ENCODE data around the gene SBK1. TPM values are rescaled to one million over a fixed set of nuclear protein-coding genes. Genes with fewer than 3 reads are reported as not detected.

Gene SBK1
- total RNA-seq, 1 experiment from 2014 or later = 4.4 TPM

- TF ChIP-seq CTCF (IDR thresholded peaks at IDR 0.05; ENCODE audit: unreplicated experiment) = no peak
- no peaks in the 10 kb centered on the region for H3K9me3 Mint-ChIP-seq (ENCODE audit: low read depth, unreplicated experiment)
- BruUV-seq (replicated peaks) = no TSS peak
- CTCF ChIA-PET = no interaction called here
- H3K4me3 Mint-ChIP-seq (ENCODE audit: low read depth, unreplicated experiment) = no peak overlapping the region
- intact Hi-C loops (cut with micrococcal nuclease; ENCODE audit: unreplicated experiment) = no loop called here
- DNase-seq = no peak
- no peaks in the 10 kb centered on the region for H3K36me3 Mint-ChIP-seq (ENCODE audit: insufficient read depth, unreplicated experiment)
- no peaks in the 10 kb centered on the region for H3K4me1 Mint-ChIP-seq (ENCODE audit: low read depth, unreplicated experiment)
- H3K27ac Mint-ChIP-seq (ENCODE audit: unreplicated experiment) = no peak overlapping the region
- peaks cover 44% of the 10 kb centered on the region for H3K27me3 Mint-ChIP-seq (ENCODE audit: unreplicated experiment)
These were observed 6.7 kb upstream of the SBK1 start for GRCh38 chr16:28285649-28286048.

- no TSS peak for BruUV-seq (replicated peaks)
- CTCF ChIA-PET = no interaction called here
- peaks cover 7% of the 10 kb centered on the region for H3K4me1 Mint-ChIP-seq (ENCODE audit: low read depth, unreplicated experiment)
- H3K27ac Mint-ChIP-seq (ENCODE audit: unreplicated experiment) = no peak overlapping the region
- intact Hi-C loops (cut with micrococcal nuclease; ENCODE audit: unreplicated experiment) = no loop called here
- H3K4me3 Mint-ChIP-seq (ENCODE audit: low read depth, unreplicated experiment) = no peak overlapping the region
- TF ChIP-seq CTCF (IDR thresholded peaks at IDR 0.05; ENCODE audit: unreplicated experiment) = no peak
- peaks cover 22% of the 10 kb centered on the region for H3K27me3 Mint-ChIP-seq (ENCODE audit: unreplicated experiment)
- DNase-seq = no peak
- peaks cover 16% of the 10 kb centered on the region for H3K36me3 Mint-ChIP-seq (ENCODE audit: insufficient read depth, unreplicated experiment)
- no peaks in the 10 kb centered on the region for H3K9me3 Mint-ChIP-seq (ENCODE audit: low read depth, unreplicated experiment)
These were observed 4.2 kb upstream of the SBK1 start for GRCh38 chr16:28288114-28288513.

DNA sequence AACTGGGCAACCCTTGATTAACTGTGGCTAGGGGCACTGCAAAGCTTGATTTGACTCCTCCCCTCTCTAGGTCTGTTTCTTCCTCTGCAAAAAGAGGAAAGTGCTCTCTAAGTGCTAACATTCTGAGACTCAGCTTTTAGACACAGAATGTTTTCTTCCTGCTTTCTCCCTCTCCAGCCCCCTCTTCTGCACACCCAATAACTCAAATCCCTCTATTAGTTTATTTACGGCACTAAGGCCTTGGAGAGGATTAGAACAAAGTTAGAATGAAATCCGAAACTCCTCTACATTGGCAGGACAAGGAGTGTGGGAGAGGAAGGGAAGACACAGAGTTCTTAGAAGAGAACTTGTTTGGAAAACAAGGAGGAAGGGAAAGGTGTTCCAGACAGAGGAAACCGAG, 3.3 kb upstream of the SBK1 start:
- Mint-ChIP-seq H3K36me3 (ENCODE audit: insufficient read depth, unreplicated experiment) (peaks cover 23% of the 10 kb centered on the region), H3K4me1 (ENCODE audit: low read depth, unreplicated experiment) (peaks cover 7% of the 10 kb centered on the region), H3K27ac (ENCODE audit: unreplicated experiment) (no peak overlapping the region), H3K4me3 (ENCODE audit: low read depth, unreplicated experiment) (no peak overlapping the region), H3K9me3 (ENCODE audit: low read depth, unreplicated experiment) (no peaks in the 10 kb centered on the region), H3K27me3 (ENCODE audit: unreplicated experiment) (peaks cover 20% of the 10 kb centered on the region)
- BruUV-seq (replicated peaks) = no TSS peak
- intact Hi-C loops (cut with micrococcal nuclease; ENCODE audit: unreplicated experiment) = no loop called here
- CTCF ChIA-PET = no interaction called here
- TF ChIP-seq CTCF (IDR thresholded peaks at IDR 0.05; ENCODE audit: unreplicated experiment) = no peak
- DNase-seq = no peak

DNA sequence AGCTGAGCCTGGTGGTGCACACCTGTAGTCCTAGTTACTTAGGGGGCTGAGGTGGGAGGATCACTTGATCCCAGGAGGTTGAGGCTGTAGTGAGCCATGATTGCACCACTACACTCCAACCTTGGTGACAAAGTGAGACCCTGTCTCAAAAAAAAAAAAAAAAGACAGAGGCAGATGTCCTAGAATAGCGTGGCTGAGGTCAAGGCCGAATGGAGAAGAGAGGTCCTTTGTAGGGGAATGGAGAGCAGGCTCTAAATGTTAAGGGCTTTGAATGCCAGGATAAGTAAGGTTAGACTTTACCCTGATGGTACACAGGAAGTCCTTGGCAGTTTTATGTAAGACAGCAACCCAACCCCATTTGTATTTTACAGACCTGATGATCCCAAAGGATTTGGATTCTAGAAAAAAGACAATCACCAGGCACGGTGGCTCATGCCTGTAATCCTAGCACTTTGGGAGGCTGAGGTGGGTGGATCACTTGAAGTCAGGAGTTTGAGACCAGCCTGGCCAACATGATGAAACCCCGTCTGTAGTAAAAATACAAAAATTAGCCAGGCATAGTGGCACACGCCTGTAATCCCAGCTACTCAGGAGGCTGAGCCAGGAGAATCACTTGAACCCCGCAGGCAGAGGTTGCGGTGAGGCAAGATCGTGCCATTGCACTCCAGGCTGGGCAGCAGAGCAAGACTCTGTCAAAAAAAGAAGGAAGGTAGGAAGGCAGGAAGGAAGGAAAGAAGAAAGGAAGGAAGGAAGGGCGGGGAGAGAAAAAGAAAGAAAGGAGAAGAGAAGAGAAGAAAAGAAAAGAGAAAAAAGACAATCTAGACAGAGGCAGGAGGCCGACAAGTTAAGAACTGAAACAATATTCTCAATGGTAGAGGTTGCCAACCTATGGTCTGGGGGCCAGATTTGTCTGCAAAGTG, 2.1 kb upstream of the SBK1 start:
- intact Hi-C loops (cut with micrococcal nuclease; ENCODE audit: unreplicated experiment) = no loop called here
- Mint-ChIP-seq H3K4me1 (ENCODE audit: low read depth, unreplicated experiment) (peaks cover 7% of the 10 kb centered on the region), H3K36me3 (ENCODE audit: insufficient read depth, unreplicated experiment) (peaks cover 23% of the 10 kb centered on the region), H3K9me3 (ENCODE audit: low read depth, unreplicated experiment) (no peaks in the 10 kb centered on the region), H3K27ac (ENCODE audit: unreplicated experiment) (no peak overlapping the region), H3K4me3 (ENCODE audit: low read depth, unreplicated experiment) (no peak overlapping the region), H3K27me3 (ENCODE audit: unreplicated experiment) (peaks cover 27% of the 10 kb centered on the region)
- TF ChIP-seq CTCF (IDR thresholded peaks at IDR 0.05; ENCODE audit: unreplicated experiment) = no peak
- CTCF ChIA-PET = interaction anchor here (0.7 kb wide), 1 partner anchor 673 kb away, joined by 3 read pairs; no protein-coding TSS in a partner anchor
- no TSS peak for BruUV-seq (replicated peaks)
- no peak for DNase-seq
